Measurements from ENCODE around the gene RAET1L. TPM values are rescaled to one million over a fixed set of nuclear protein-coding genes. Genes with fewer than 3 reads are reported as not detected.
"Not testable (repeated sequence)": the region's sequence is repeated elsewhere in the genome, so short reads cannot be mapped to it uniquely, and the experiment has no call there.

The RAET1L gene
- total and polyA plus RNA-seq, 10 of the 15 experiments (the other 5 are each of a cell fraction or from before 2014, with no cell fraction given): not detected

- ChIA-PET CTCF (interaction anchor here (1.0 to 2.4 kb wide), 17 partner anchors 8 to 800 kb away, joined by 3 to 18 read pairs (median 6); partner anchors contain the start of gene RAET1L), SMC1A (ENCODE audit: uncharacterized antibody, unreplicated experiment) (interaction anchor here (0.6 to 2.1 kb wide), 10 partner anchors 10 to 83 kb away, joined by 3 to 9 read pairs (median 3); no protein-coding TSS in a partner anchor), RAD21 (ENCODE audit: unreplicated experiment) (interaction anchor here (1.0 to 1.6 kb wide), 6 partner anchors 10 to 378 kb away, joined by 3 to 15 read pairs (median 4); no protein-coding TSS in a partner anchor)
- H3K4me1 ChIP-seq (ENCODE audit: control insufficient read depth, insufficient read depth, low read length); H4K20me1 ChIP-seq (ENCODE audit: control insufficient read depth, insufficient read depth); H3K4me2 ChIP-seq (ENCODE audit: control insufficient read depth, insufficient read depth); FAIRE-seq; H3K27me3 ChIP-seq (replicated peaks in 1 of 2; ENCODE audit: control insufficient read depth in 2 of 2, insufficient read depth in 2 of 2, low read length in 1 of 2); H3K9me3 ChIP-seq (replicated peaks; ENCODE audit: control insufficient read depth, insufficient read depth, low read length); H3K9ac ChIP-seq (ENCODE audit: control insufficient read depth, insufficient read depth, low read length); H3K36me3 ChIP-seq (ENCODE audit: control insufficient read depth in 2 of 2, insufficient read depth in 2 of 2, low read length in 1 of 2); DNase-seq (ENCODE audit: low read depth, low spot score); H3K79me2 ChIP-seq (ENCODE audit: control insufficient read depth, insufficient read depth, low read length); H3K27ac ChIP-seq (ENCODE audit: control insufficient read depth, insufficient read depth); ATAC-seq; BruUV-seq (replicated peaks); H2AFZ ChIP-seq (ENCODE audit: control insufficient read depth, low read depth, low read length); H3K4me3 ChIP-seq; POLR2A ChIA-PET: not testable (repeated sequence)
- intact Hi-C loops (cut with micrococcal nuclease; ENCODE audit: unreplicated experiment) (loop anchor here (1.0 to 10.0 kb wide), 3 partner anchors 83 to 292 kb away; no protein-coding TSS in a partner anchor), in situ Hi-C loops (cut with MboI) (loop anchor here (10.0 kb wide), 1 partner anchor 172 kb away; no protein-coding TSS in a partner anchor)
- TF ChIP-seq CTCF (IDR thresholded peaks at IDR 0.05 in 2 of 3, conservative IDR thresholded peaks at IDR 0.05 in 1 of 3; ENCODE audit: control insufficient read depth in 2 of 3, extremely low read depth in 1 of 3, insufficient read depth in 1 of 3, low read depth in 3 of 3, low read length in 3 of 3): 0 out of 6 replicates have a peak, but pooled peaks of 1 of the 3 experiments have one; percentile 0
- 15% methylated on average over 5 of the region's 5 CpGs for WGBS (ENCODE audit: insufficient coverage, insufficient replicate concordance, low lambda C conversion rate, missing lambda C conversion rate)
These were observed 8.2 kb downstream of the RAET1L start for GRCh38 chr6:150017186-150017521.
